HPDE6-E6E7 (cell line): ENCODE results near the gene NAMPT.
"Not testable (repeated sequence)": the region's sequence is repeated elsewhere in the genome, so short reads cannot be mapped to it uniquely, and the experiment has no call there.

Experiments used
- DNase-seq: peaks from one replicate; pipeline ENCODE4 v3.0.0; 2011; ENCODE audit warnings: missing footprints; ENCODE audit errors: extremely low spot score

Gene NAMPT

GRCh38 chr7:106231856-106232490, 52.8 kb downstream of the NAMPT start:
- DNase-seq = no peak

GRCh38 chr7:106225856-106226255, 58.9 kb downstream of the NAMPT start:
- no peak for DNase-seq

- no peak for DNase-seq
These were observed 60.0 kb downstream of the NAMPT start for GRCh38 chr7:106224797-106225196.

GRCh38 chr7:106223156-106223555, 61.6 kb downstream of the NAMPT start:
- DNase-seq = no peak

- no peak for DNase-seq
These were observed 62.2 kb downstream of the NAMPT start for GRCh38 chr7:106222545-106222944.

- no peak for DNase-seq
These were observed 64.5 kb downstream of the NAMPT start for GRCh38 chr7:106220307-106220706.

GRCh38 chr7:106219170-106219569, 65.6 kb downstream of the NAMPT start:
- no peak for DNase-seq

- no peak for DNase-seq
These were observed 66.2 kb downstream of the NAMPT start for GRCh38 chr7:106218546-106218945.

GRCh38 chr7:106216923-106217542, 67.8 kb downstream of the NAMPT start:
- no peak for DNase-seq

- peak; percentile 81 for DNase-seq
These were observed 68.3 kb downstream of the NAMPT start for GRCh38 chr7:106216517-106216922.

GRCh38 chr7:106215868-106216516, 68.8 kb downstream of the NAMPT start:
- DNase-seq = no peak

- not testable (repeated sequence) for DNase-seq
These were observed 75.8 kb downstream of the NAMPT start for GRCh38 chr7:106208944-106209343.

GRCh38 chr7:106206826-106207541, 77.8 kb downstream of the NAMPT start:
- no peak for DNase-seq

GRCh38 chr7:106205621-106206222, 79.1 kb downstream of the NAMPT start:
- DNase-seq = peak; percentile 29

- no peak for DNase-seq
These were observed 81.3 kb downstream of the NAMPT start for GRCh38 chr7:106203473-106203872.

- no peak for DNase-seq
These were observed 83.6 kb downstream of the NAMPT start for GRCh38 chr7:106201164-106201563.

- DNase-seq = no peak
These were observed 84.9 kb downstream of the NAMPT start for GRCh38 chr7:106199813-106200364.

GRCh38 chr7:106199024-106199423, 85.8 kb downstream of the NAMPT start:
- no peak for DNase-seq
